GM23338 (cell line): ENCODE measurements around the gene SYNPO2. TPM values are rescaled to one million over a fixed set of nuclear protein-coding genes. Genes with fewer than 3 reads are reported as not detected.
A peak's percentile ranks its signal among the peaks of the same experiment; 100 is the strongest.

Experiments
- ATAC-seq: fragments of 200-7000 bp; cut with Tn5 transposase; 3 replicates; pipeline ENCODE4 v1.9.1; 2020
- DNase-seq: peaks from one replicate; pipeline ENCODE4 v3.0.0-alpha.2; 2015; ENCODE audit warnings: low spot score
- H2AFZ ChIP-seq: fragments of 200-600 bp; sonication (generic); 2 replicates; pipeline ENCODE4 v1.8.0; 2016; ENCODE audit warnings: antibody characterized with exemption, mild to moderate bottlenecking, moderate library complexity
- H3F3A ChIP-seq: fragments of 200-600 bp; sonication (generic); replicated peaks from 2 replicates; pipeline ENCODE4 v1.8.0; 2017; ENCODE audit warnings: antibody characterized with exemption, mixed run types, low read depth
- H3K27ac ChIP-seq: fragments of 200-600 bp; sonication (generic); 2 replicates; pipeline ENCODE4 v1.6.1; 2016; ENCODE audit warnings: low read depth
- H3K27me3 ChIP-seq: fragments of 200-600 bp; sonication (generic); 2 replicates; pipeline ENCODE4 v1.8.0; 2016; ENCODE audit warnings: mild to moderate bottlenecking, mixed run types, moderate library complexity; ENCODE audit not compliant: insufficient read depth
- H3K36me3 ChIP-seq: fragments of 200-600 bp; sonication (generic); 2 replicates; pipeline ENCODE4 v1.8.0; 2016; ENCODE audit warnings: mild to moderate bottlenecking; ENCODE audit not compliant: insufficient read depth
- H3K4me1 ChIP-seq: fragments of 200-600 bp; sonication (generic); 2 replicates; pipeline ENCODE4 v1.8.0; 2016; ENCODE audit warnings: mild to moderate bottlenecking, moderate library complexity; ENCODE audit not compliant: insufficient read depth
- H3K4me2 ChIP-seq: fragments of 200-600 bp; sonication (generic); 2 replicates; pipeline ENCODE4 v1.7.1; 2017; ENCODE audit warnings: mixed run types
- H3K4me3 ChIP-seq: fragments of 200-600 bp; sonication (generic); 2 replicates; pipeline ENCODE4 v1.6.1; 2016; ENCODE audit warnings: mixed run types
- H3K79me2 ChIP-seq: fragments of 200-600 bp; sonication (generic); replicated peaks from 2 replicates; pipeline ENCODE4 v1.8.0; 2017; ENCODE audit warnings: mild to moderate bottlenecking; ENCODE audit not compliant: insufficient read depth
- H3K9me2 ChIP-seq: fragments of 200-600 bp; sonication (generic); 2 replicates; pipeline ENCODE4 v1.8.0; 2017; ENCODE audit not compliant: insufficient read depth
- H4K20me1 ChIP-seq: fragments of 200-600 bp; sonication (generic); replicated peaks from 2 replicates; pipeline ENCODE4 v1.8.0; 2017; ENCODE audit warnings: mild to moderate bottlenecking; ENCODE audit not compliant: insufficient read depth
- H3K27ac Mint-ChIP-seq: 2 replicates; pipeline ENCODE4 v1.8.0; 2020; ENCODE audit warnings: inconsistent platforms, mild to moderate bottlenecking, moderate library complexity, mixed read lengths
- H3K27me3 Mint-ChIP-seq: 3 replicates; pipeline ENCODE4 v1.8.0; 2022; ENCODE audit warnings: low read depth, mild to moderate bottlenecking, moderate library complexity, mixed read lengths, inconsistent platforms; ENCODE audit not compliant: insufficient read depth, poor library complexity
- H3K36me3 Mint-ChIP-seq: 3 replicates; pipeline ENCODE4 v1.8.0; 2021; ENCODE audit warnings: low read depth, mild to moderate bottlenecking, inconsistent platforms, moderate library complexity, mixed read lengths
- H3K4me1 Mint-ChIP-seq: 3 replicates; pipeline ENCODE4 v1.8.0; 2020; ENCODE audit warnings: mild to moderate bottlenecking, inconsistent platforms, mixed read lengths
- H3K4me3 Mint-ChIP-seq: 3 replicates; pipeline ENCODE4 v1.8.0; 2021; ENCODE audit warnings: moderate library complexity, mild to moderate bottlenecking, inconsistent platforms, mixed read lengths
- H3K9me3 Mint-ChIP-seq: 3 replicates; pipeline ENCODE4 v1.8.0; 2020; ENCODE audit warnings: moderate library complexity, mild to moderate bottlenecking, inconsistent platforms, mixed read lengths
- EZH2phosphoT487 ChIP-seq: fragments of 200-600 bp; sonication (generic); IDR thresholded peaks from one replicate; pipeline ENCODE4 v1.8.1; 2018; ENCODE audit warnings: antibody characterized with exemption; ENCODE audit not compliant: unreplicated experiment
- JUNB ChIP-seq: IDR thresholded peaks from one replicate; pipeline ENCODE4 v1.6.1; 2016; ENCODE audit warnings: antibody characterized with exemption; ENCODE audit not compliant: unreplicated experiment
- NANOG ChIP-seq: IDR thresholded peaks from 2 replicates; pipeline ENCODE4 v1.6.1; 2016; ENCODE audit warnings: antibody characterized with exemption, borderline replicate concordance
- POLR2AphosphoS5 ChIP-seq: IDR thresholded peaks from 2 replicates; pipeline ENCODE4 v1.6.1; 2016; ENCODE audit warnings: antibody characterized with exemption, low read depth
- ZNF114 ChIP-seq: fragments of 250-450 bp; sonication (Bioruptor Pico); IDR thresholded peaks from 2 replicates; pipeline ENCODE4 v1.5.0; 2020; ENCODE audit warnings: mild to moderate bottlenecking, moderate library complexity
- ZNF331 ChIP-seq: fragments of 250-450 bp; sonication (Bioruptor Pico); IDR thresholded peaks from 2 replicates; pipeline ENCODE4 v1.5.0; 2020; ENCODE audit warnings: low read depth, mild to moderate bottlenecking, moderate library complexity
- polyA plus RNA-seq: library from polyadenylated mRNA; unstranded; fragments of >200 nt; fragmentation: Nextera tagmentation; extraction: Ambion mirVana; gene quantifications from 2 replicates; pipeline ENCODE4 v1.2.1, GENCODE V29; 2016
- total RNA-seq: library from RNA; depleted of rRNA; stranded (reverse); fragments of >200 nt; shearing (Covaris generic); gene quantifications from 2 replicates; pipeline ENCODE4 v1.2.3, GENCODE V29; 2014
- TF ChIP-seq, protein P1 (sequence below): IDR thresholded peaks from 2 replicates; pipeline ENCODE4 v1.6.1; 2016; ENCODE audit warnings: antibody characterized with exemption
- TF ChIP-seq, protein P2 (sequence below), 2 experiments: fragments of 200-600 bp in 1 of 2; sonication (generic) in 1 of 2; conservative IDR thresholded peaks; 2 replicates each; pipeline versions ENCODE4 v1.5.1 to v1.6.1; 2016 to 2017; ENCODE audit warnings: antibody characterized with exemption in 2 of 2, low read depth in 2 of 2, mild to moderate bottlenecking in 2 of 2, moderate library complexity in 1 of 2
- TF ChIP-seq, protein P3 (sequence below): fragments of 250-450 bp; sonication (Bioruptor Pico); IDR thresholded peaks from 2 replicates; pipeline ENCODE4 v1.5.0; 2020; ENCODE audit warnings: mild to moderate bottlenecking, moderate library complexity

The SYNPO2 gene
- total and polyA plus RNA-seq, 2 experiments from 2014 or later = 2.1 to 3.4 TPM

DNA sequence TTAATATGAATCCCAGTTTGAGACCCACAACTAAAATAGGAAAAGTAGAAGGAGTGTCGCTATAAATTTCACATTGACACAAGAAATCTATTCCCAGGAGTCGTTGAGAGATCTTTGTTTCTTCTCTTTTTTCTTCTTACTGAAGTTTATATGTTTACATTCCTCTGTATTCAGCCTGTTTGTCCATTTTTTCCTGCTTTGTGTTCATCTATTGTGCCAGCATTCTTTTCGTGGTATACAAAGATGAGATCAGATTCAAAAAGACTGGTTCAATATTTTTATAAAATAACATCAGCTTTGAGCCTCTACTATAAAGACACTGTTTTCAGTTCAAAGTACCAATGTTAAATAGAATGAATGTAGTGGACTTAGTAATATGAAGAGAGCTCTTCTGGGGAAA lies 151.6 kb downstream of the SYNPO2 start:
- Histone ChIP-seq H4K20me1 (no peaks in the 10 kb centered on the region), H3K27me3 (no peaks in the 10 kb centered on the region), H3K4me3 (no peak overlapping the region), H3K4me2 (peak overlapping the region; percentile 14; the same call in 1 of the 2 replicates), H3K79me2 (no peaks in the 10 kb centered on the region), H3F3A (no peaks in the 10 kb centered on the region), H3K27ac (peak overlapping the region; percentile 48; the same call in 1 of the 2 replicates), H3K36me3 (no peaks in the 10 kb centered on the region), H2AFZ (no peak overlapping the region), H3K4me1 (peaks cover 54% of the 10 kb centered on the region), H3K9me2 (no peaks in the 10 kb centered on the region)
- no peak overlapping the region for H3K27ac Mint-ChIP-seq
- TF ChIP-seq, protein P1, sequence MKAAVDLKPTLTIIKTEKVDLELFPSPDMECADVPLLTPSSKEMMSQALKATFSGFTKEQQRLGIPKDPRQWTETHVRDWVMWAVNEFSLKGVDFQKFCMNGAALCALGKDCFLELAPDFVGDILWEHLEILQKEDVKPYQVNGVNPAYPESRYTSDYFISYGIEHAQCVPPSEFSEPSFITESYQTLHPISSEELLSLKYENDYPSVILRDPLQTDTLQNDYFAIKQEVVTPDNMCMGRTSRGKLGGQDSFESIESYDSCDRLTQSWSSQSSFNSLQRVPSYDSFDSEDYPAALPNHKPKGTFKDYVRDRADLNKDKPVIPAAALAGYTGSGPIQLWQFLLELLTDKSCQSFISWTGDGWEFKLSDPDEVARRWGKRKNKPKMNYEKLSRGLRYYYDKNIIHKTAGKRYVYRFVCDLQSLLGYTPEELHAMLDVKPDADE = no peak
- no peak for TF ChIP-seq NANOG
- H3K27me3 Mint-ChIP-seq = peaks cover 2% of the 10 kb centered on the region
- H3K4me1 Mint-ChIP-seq = peaks cover 45% of the 10 kb centered on the region
- ATAC-seq = no peak
- DNase-seq = no peak
- H3K9me3 Mint-ChIP-seq = no peaks in the 10 kb centered on the region
- H3K4me3 Mint-ChIP-seq = no peak overlapping the region
- no peaks in the 10 kb centered on the region for H3K36me3 Mint-ChIP-seq

DNA sequence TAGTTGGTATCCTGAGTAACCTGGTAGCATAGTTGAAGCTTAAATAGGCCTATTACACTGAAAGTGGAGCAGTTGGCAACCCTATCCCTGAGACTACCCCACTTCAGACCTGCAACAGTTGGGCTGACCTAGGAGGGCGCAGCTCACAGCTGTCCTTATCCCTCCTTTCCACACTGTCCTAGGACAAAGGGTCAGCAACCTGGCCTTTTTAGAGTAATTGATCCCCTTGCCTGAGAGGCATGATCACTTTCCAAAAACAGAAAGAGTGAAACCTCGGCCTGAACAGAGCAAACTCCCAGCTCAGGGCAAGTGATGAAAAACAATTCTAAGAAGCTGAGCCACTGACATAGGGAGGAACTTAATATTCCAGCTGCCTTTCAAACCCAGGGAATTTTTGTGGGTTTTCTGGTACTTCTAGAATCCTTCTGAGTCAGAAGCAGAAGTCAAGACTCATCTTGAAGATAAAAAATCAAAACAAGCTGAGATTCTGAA lies 152.1 kb downstream of the SYNPO2 start:
- H2AFZ ChIP-seq = no peak overlapping the region
- Mint-ChIP-seq H3K36me3 (no peaks in the 10 kb centered on the region), H3K27ac (no peak overlapping the region), H3K4me1 (peaks cover 42% of the 10 kb centered on the region), H3K9me3 (no peaks in the 10 kb centered on the region), H3K27me3 (peaks cover 2% of the 10 kb centered on the region), H3K4me3 (no peak overlapping the region)
- H3K36me3 ChIP-seq = no peaks in the 10 kb centered on the region
- ATAC-seq (peak; percentile 92), DNase-seq (peak; percentile 62)
- H4K20me1 ChIP-seq = no peaks in the 10 kb centered on the region
- TF ChIP-seq ZNF114 = no peak
- TF ChIP-seq, protein P2, sequence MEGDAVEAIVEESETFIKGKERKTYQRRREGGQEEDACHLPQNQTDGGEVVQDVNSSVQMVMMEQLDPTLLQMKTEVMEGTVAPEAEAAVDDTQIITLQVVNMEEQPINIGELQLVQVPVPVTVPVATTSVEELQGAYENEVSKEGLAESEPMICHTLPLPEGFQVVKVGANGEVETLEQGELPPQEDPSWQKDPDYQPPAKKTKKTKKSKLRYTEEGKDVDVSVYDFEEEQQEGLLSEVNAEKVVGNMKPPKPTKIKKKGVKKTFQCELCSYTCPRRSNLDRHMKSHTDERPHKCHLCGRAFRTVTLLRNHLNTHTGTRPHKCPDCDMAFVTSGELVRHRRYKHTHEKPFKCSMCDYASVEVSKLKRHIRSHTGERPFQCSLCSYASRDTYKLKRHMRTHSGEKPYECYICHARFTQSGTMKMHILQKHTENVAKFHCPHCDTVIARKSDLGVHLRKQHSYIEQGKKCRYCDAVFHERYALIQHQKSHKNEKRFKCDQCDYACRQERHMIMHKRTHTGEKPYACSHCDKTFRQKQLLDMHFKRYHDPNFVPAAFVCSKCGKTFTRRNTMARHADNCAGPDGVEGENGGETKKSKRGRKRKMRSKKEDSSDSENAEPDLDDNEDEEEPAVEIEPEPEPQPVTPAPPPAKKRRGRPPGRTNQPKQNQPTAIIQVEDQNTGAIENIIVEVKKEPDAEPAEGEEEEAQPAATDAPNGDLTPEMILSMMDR (conservative IDR thresholded peaks at IDR 0.05; ENCODE audit: low read depth in 2 of 2) = peak; percentile 8 to 29; a peak in 2 of 4 replicates
- no peaks in the 10 kb centered on the region for H3F3A ChIP-seq
- H3K27me3 ChIP-seq = no peaks in the 10 kb centered on the region
- peak overlapping the region; percentile 48 for H3K27ac ChIP-seq
- no peak overlapping the region for H3K4me3 ChIP-seq
- peaks cover 49% of the 10 kb centered on the region for H3K4me1 ChIP-seq
- peak overlapping the region; percentile 14; the same call in 1 of the 2 replicates for H3K4me2 ChIP-seq
- H3K9me2 ChIP-seq = no peaks in the 10 kb centered on the region
- no peaks in the 10 kb centered on the region for H3K79me2 ChIP-seq

DNA sequence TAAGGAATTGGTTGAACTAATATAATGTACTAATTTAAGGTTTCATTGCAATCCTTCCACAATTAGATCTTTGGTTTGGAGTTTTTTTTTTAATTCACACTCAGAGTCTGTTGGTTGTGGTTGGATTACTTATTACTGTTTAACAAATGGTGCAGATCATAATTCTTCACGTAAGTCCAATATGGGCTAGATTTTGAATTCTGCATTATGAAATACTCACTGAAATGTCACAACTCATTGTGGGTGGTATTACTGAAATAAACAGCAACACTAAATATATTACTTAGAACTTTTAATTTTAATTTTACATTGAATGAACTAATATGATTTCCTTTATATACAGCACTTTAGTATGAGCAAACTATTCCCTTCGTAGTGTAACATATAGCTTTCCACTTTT lies 152.7 kb downstream of the SYNPO2 start:
- Histone ChIP-seq H3K36me3 (no peaks in the 10 kb centered on the region), H3K79me2 (no peaks in the 10 kb centered on the region), H3K27ac (peak overlapping the region; percentile 48; the same call in 1 of the 2 replicates), H3F3A (no peaks in the 10 kb centered on the region), H3K4me3 (no peak overlapping the region), H2AFZ (no peak overlapping the region), H3K4me1 (peaks cover 42% of the 10 kb centered on the region), H3K9me2 (no peaks in the 10 kb centered on the region), H4K20me1 (no peaks in the 10 kb centered on the region), H3K4me2 (no peak overlapping the region), H3K27me3 (no peaks in the 10 kb centered on the region)
- no peaks in the 10 kb centered on the region for H3K9me3 Mint-ChIP-seq
- DNase-seq = no peak
- peaks cover 39% of the 10 kb centered on the region for H3K4me1 Mint-ChIP-seq
- peaks cover 2% of the 10 kb centered on the region for H3K27me3 Mint-ChIP-seq
- no peak overlapping the region for H3K4me3 Mint-ChIP-seq
- ATAC-seq = no peak
- H3K36me3 Mint-ChIP-seq = no peaks in the 10 kb centered on the region
- no peak overlapping the region for H3K27ac Mint-ChIP-seq
- TF ChIP-seq EZH2phosphoT487 (no peak), POLR2AphosphoS5 (no peak), JUNB (no peak), ZNF331 (CRISPR knock-in tag) (no peak)
- TF ChIP-seq, protein P3, sequence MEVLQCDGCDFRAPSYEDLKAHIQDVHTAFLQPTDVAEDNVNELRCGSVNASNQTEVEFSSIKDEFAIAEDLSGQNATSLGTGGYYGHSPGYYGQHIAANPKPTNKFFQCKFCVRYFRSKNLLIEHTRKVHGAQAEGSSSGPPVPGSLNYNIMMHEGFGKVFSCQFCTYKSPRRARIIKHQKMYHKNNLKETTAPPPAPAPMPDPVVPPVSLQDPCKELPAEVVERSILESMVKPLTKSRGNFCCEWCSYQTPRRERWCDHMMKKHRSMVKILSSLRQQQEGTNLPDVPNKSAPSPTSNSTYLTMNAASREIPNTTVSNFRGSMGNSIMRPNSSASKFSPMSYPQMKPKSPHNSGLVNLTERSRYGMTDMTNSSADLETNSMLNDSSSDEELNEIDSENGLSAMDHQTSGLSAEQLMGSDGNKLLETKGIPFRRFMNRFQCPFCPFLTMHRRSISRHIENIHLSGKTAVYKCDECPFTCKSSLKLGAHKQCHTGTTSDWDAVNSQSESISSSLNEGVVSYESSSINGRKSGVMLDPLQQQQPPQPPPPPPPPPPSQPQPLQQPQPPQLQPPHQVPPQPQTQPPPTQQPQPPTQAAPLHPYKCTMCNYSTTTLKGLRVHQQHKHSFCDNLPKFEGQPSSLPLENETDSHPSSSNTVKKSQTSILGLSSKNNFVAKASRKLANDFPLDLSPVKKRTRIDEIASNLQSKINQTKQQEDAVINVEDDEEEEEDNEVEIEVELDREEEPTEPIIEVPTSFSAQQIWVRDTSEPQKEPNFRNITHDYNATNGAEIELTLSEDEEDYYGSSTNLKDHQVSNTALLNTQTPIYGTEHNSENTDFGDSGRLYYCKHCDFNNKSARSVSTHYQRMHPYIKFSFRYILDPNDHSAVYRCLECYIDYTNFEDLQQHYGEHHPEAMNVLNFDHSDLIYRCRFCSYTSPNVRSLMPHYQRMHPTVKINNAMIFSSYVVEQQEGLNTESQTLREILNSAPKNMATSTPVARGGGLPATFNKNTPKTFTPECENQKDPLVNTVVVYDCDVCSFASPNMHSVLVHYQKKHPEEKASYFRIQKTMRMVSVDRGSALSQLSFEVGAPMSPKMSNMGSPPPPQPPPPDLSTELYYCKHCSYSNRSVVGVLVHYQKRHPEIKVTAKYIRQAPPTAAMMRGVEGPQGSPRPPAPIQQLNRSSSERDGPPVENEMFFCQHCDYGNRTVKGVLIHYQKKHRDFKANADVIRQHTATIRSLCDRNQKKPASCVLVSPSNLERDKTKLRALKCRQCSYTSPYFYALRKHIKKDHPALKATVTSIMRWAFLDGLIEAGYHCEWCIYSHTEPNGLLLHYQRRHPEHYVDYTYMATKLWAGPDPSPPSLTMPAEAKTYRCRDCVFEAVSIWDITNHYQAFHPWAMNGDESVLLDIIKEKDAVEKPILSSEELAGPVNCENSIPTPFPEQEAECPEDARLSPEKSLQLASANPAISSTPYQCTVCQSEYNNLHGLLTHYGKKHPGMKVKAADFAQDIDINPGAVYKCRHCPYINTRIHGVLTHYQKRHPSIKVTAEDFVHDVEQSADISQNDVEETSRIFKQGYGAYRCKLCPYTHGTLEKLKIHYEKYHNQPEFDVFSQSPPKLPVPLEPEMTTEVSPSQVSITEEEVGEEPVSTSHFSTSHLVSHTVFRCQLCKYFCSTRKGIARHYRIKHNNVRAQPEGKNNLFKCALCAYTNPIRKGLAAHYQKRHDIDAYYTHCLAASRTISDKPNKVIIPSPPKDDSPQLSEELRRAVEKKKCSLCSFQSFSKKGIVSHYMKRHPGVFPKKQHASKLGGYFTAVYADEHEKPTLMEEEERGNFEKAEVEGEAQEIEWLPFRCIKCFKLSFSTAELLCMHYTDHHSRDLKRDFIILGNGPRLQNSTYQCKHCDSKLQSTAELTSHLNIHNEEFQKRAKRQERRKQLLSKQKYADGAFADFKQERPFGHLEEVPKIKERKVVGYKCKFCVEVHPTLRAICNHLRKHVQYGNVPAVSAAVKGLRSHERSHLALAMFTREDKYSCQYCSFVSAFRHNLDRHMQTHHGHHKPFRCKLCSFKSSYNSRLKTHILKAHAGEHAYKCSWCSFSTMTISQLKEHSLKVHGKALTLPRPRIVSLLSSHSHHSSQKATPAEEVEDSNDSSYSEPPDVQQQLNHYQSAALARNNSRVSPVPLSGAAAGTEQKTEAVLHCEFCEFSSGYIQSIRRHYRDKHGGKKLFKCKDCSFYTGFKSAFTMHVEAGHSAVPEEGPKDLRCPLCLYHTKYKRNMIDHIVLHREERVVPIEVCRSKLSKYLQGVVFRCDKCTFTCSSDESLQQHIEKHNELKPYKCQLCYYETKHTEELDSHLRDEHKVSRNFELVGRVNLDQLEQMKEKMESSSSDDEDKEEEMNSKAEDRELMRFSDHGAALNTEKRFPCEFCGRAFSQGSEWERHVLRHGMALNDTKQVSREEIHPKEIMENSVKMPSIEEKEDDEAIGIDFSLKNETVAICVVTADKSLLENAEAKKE (CRISPR knock-in tag) = no peak
